K562 (cell line): ENCODE results near the gene TNNT1. TPM values are rescaled to one million over a fixed set of nuclear protein-coding genes. Genes with fewer than 3 reads are reported as not detected.

Experiments
- CBFA2T3 ChIP-seq: fragments of 450-650 bp; IDR thresholded peaks from 2 replicates; pipeline ENCODE4 v1.6.1; 2017
- DDX20 ChIP-seq: fragments of 450-650 bp; IDR thresholded peaks from 2 replicates; pipeline ENCODE4 v1.6.1; 2016; ENCODE audit warnings: missing genetic modification characterization, low read depth, mild to moderate bottlenecking, missing compliant biosample characterization, moderate library complexity
- PRPF4 ChIP-seq: fragments of 200-400 bp; formaldehyde crosslinking; IDR thresholded peaks from one replicate; pipeline ENCODE4 v1.6.1; 2017; ENCODE audit warnings: low read length, low read depth, mild to moderate bottlenecking; ENCODE audit not compliant: insufficient read depth, poor library complexity, severe bottlenecking
- RCOR1 ChIP-seq, 2 experiments: IDR thresholded peaks; 2 replicates each; pipeline ENCODE4 v1.6.1; 2012; ENCODE audit warnings: low read depth in 2 of 2, low read length in 2 of 2, borderline replicate concordance in 1 of 2, improper control_type of control experiment in 1 of 2
- STAT5A ChIP-seq: IDR thresholded peaks from 2 replicates; pipeline ENCODE4 v1.6.1; 2012; ENCODE audit warnings: low read length, inconsistent platforms, borderline replicate concordance
- ZBTB7A ChIP-seq: IDR thresholded peaks from 2 replicates; pipeline ENCODE4 v1.6.1; 2011; ENCODE audit warnings: low read depth, mild to moderate bottlenecking, low read length, moderate library complexity, borderline replicate concordance; ENCODE audit not compliant: control insufficient read depth
- ZFP1 ChIP-seq: fragments of 450-650 bp; formaldehyde crosslinking; IDR thresholded peaks from 2 replicates; pipeline ENCODE4 v1.4.0; 2020; ENCODE audit warnings: mild to moderate bottlenecking, mixed read lengths
- polyA plus RNA-seq, 8 experiments: library from polyadenylated mRNA; depleted of rRNA in 4 of 8; stranded (reverse) in 5 of 8; unstranded in 3 of 8; fragments of >200 nt; fragmentation: Nextera tagmentation in 2 of 8; fragmentation: Illumina TruSeq in 1 of 8; extraction: Ambion mirVana in 2 of 8; extraction: Trizol in 1 of 8; gene quantifications; 2 replicates each; pipeline versions ENCODE4 v1.2.1 to v1.2.3, GENCODE V29; 2011 to 2014; ENCODE audit warnings: inconsistent platforms in 1 of 8, missing spikeins in 1 of 8
- total RNA-seq, 7 experiments: library from RNA; depleted of rRNA in 6 of 7; stranded (reverse); fragments of >200 nt in 6 of 7; fragmentation: Illumina TruSeq in 2 of 7; extraction: Trizol in 2 of 7; gene quantifications; 2 replicates each; pipeline versions ENCODE4 v1.2.1 to v1.2.3, GENCODE V29; 2011 to 2021; ENCODE audit warnings: low replicate concordance in 1 of 7
- TF ChIP-seq, protein P1 (sequence below): fragments of 450-650 bp; formaldehyde crosslinking; IDR thresholded peaks from 2 replicates; pipeline ENCODE4 v1.4.0; 2020; ENCODE audit warnings: mild to moderate bottlenecking, moderate library complexity
- TF ChIP-seq, protein P2 (sequence below): sonication (generic); formaldehyde crosslinking; IDR thresholded peaks from 2 replicates; pipeline ENCODE4 v1.8.1; 2023; ENCODE audit warnings: missing genetic modification reagents, mild to moderate bottlenecking, borderline replicate concordance
- TF ChIP-seq, protein P3 (sequence below), 3 experiments: fragments of 200-800 bp in 1 of 3; fragments of 250-450 bp in 1 of 3; fragments of 450-650 bp in 1 of 3; sonication (Bioruptor Pico) in 1 of 3; sonication (Bioruptor generic) in 1 of 3; formaldehyde crosslinking in 1 of 3; IDR thresholded peaks; 2 replicates each; pipeline versions ENCODE4 v1.6.1 to v1.8.0; 2016 to 2022; ENCODE audit warnings: mild to moderate bottlenecking in 2 of 3, missing genetic modification characterization in 2 of 3, missing compliant biosample characterization in 1 of 3, moderate library complexity in 1 of 3
- TF ChIP-seq, protein P4 (sequence below): fragments of 250-450 bp; sonication (Bioruptor Pico); IDR thresholded peaks from 2 replicates; pipeline ENCODE4 v1.5.0; 2020; ENCODE audit warnings: mild to moderate bottlenecking, borderline replicate concordance

TNNT1 gene
- total and polyA plus RNA-seq, 9 of the 15 experiments (the other 6 are each of a cell fraction or from before 2014, with no cell fraction given) = 31.8 to 390 (median 227) TPM

DNA sequence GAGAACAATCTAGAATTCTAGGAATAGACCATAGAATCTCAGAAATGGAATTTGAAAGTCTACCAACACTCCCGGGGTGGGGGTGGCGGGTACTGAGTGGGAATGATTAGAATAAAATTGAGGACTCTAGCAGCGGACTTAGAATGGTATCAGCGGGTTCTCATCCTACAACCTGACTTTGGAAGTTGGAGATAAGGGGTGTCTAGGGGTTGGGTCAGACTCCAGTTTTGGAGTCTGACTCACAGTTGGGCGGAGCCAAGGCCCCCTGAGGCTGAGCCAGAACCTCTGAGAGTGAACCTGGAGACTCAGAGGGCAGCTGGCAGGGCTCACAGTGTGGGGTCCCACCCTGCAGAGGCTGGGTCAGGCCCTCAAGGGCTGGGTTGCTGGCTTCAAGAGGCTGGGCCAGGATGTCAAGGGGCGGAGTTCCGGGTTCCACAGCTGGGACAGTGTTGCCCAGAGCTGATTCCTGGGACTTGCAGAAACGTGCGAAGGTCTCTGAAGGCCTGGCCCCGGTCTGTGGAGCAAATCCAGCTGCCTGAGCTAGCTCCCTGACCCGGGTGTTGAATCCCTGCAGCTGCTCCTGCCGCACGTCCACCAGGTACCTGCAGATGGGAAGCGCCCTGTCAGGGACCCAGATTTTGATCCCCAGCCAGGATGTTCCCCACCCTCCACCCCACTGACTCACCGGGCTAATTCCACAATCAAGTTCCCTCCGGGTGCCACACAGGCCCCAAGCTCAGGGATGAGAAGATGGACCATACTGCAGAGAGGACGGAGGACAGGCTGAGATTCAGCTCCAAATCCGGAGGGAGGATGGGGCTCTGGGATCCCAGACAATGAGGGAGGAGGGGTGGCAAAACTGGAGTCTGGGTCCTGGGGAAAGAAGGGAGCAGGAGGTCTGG, 10.1 kb upstream of the TNNT1 start (continued):
- TF ChIP-seq, protein P1, sequence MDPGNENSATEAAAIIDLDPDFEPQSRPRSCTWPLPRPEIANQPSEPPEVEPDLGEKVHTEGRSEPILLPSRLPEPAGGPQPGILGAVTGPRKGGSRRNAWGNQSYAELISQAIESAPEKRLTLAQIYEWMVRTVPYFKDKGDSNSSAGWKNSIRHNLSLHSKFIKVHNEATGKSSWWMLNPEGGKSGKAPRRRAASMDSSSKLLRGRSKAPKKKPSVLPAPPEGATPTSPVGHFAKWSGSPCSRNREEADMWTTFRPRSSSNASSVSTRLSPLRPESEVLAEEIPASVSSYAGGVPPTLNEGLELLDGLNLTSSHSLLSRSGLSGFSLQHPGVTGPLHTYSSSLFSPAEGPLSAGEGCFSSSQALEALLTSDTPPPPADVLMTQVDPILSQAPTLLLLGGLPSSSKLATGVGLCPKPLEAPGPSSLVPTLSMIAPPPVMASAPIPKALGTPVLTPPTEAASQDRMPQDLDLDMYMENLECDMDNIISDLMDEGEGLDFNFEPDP = no peak
- TF ChIP-seq CBFA2T3 = peak; percentile 91
- TF ChIP-seq, protein P2, sequence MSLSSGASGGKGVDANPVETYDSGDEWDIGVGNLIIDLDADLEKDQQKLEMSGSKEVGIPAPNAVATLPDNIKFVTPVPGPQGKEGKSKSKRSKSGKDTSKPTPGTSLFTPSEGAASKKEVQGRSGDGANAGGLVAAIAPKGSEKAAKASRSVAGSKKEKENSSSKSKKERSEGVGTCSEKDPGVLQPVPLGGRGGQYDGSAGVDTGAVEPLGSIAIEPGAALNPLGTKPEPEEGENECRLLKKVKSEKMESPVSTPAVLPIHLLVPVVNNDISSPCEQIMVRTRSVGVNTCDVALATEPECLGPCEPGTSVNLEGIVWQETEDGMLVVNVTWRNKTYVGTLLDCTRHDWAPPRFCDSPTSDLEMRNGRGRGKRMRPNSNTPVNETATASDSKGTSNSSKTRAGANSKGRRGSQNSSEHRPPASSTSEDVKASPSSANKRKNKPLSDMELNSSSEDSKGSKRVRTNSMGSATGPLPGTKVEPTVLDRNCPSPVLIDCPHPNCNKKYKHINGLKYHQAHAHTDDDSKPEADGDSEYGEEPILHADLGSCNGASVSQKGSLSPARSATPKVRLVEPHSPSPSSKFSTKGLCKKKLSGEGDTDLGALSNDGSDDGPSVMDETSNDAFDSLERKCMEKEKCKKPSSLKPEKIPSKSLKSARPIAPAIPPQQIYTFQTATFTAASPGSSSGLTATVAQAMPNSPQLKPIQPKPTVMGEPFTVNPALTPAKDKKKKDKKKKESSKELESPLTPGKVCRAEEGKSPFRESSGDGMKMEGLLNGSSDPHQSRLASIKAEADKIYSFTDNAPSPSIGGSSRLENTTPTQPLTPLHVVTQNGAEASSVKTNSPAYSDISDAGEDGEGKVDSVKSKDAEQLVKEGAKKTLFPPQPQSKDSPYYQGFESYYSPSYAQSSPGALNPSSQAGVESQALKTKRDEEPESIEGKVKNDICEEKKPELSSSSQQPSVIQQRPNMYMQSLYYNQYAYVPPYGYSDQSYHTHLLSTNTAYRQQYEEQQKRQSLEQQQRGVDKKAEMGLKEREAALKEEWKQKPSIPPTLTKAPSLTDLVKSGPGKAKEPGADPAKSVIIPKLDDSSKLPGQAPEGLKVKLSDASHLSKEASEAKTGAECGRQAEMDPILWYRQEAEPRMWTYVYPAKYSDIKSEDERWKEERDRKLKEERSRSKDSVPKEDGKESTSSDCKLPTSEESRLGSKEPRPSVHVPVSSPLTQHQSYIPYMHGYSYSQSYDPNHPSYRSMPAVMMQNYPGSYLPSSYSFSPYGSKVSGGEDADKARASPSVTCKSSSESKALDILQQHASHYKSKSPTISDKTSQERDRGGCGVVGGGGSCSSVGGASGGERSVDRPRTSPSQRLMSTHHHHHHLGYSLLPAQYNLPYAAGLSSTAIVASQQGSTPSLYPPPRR (CRISPR knock-in tag) = no peak
- TF ChIP-seq STAT5A = peak; percentile 66; the same call in 1 of the 2 replicates
- TF ChIP-seq, protein P3, sequence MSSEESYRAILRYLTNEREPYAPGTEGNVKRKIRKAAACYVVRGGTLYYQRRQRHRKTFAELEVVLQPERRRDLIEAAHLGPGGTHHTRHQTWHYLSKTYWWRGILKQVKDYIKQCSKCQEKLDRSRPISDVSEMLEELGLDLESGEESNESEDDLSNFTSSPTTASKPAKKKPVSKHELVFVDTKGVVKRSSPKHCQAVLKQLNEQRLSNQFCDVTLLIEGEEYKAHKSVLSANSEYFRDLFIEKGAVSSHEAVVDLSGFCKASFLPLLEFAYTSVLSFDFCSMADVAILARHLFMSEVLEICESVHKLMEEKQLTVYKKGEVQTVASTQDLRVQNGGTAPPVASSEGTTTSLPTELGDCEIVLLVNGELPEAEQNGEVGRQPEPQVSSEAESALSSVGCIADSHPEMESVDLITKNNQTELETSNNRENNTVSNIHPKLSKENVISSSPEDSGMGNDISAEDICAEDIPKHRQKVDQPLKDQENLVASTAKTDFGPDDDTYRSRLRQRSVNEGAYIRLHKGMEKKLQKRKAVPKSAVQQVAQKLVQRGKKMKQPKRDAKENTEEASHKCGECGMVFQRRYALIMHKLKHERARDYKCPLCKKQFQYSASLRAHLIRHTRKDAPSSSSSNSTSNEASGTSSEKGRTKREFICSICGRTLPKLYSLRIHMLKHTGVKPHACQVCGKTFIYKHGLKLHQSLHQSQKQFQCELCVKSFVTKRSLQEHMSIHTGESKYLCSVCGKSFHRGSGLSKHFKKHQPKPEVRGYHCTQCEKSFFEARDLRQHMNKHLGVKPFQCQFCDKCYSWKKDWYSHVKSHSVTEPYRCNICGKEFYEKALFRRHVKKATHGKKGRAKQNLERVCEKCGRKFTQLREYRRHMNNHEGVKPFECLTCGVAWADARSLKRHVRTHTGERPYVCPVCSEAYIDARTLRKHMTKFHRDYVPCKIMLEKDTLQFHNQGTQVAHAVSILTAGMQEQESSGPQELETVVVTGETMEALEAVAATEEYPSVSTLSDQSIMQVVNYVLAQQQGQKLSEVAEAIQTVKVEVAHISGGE (CRISPR knock-in tag; IDR thresholded peaks at IDR 0.05) = 0 out of 6 replicates have a peak, but pooled peaks of 1 of the 3 experiments have one; percentile 15
- TF ChIP-seq, protein P4, sequence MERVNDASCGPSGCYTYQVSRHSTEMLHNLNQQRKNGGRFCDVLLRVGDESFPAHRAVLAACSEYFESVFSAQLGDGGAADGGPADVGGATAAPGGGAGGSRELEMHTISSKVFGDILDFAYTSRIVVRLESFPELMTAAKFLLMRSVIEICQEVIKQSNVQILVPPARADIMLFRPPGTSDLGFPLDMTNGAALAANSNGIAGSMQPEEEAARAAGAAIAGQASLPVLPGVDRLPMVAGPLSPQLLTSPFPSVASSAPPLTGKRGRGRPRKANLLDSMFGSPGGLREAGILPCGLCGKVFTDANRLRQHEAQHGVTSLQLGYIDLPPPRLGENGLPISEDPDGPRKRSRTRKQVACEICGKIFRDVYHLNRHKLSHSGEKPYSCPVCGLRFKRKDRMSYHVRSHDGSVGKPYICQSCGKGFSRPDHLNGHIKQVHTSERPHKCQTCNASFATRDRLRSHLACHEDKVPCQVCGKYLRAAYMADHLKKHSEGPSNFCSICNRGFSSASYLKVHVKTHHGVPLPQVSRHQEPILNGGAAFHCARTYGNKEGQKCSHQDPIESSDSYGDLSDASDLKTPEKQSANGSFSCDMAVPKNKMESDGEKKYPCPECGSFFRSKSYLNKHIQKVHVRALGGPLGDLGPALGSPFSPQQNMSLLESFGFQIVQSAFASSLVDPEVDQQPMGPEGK (CRISPR knock-in tag) = no peak
- no peak for TF ChIP-seq DDX20 (tag)
- TF ChIP-seq RCOR1 (IDR thresholded peaks at IDR 0.05; ENCODE audit: borderline replicate concordance in 1 of 2, low read depth in 2 of 2, low read length in 2 of 2) = peak in 1 of 2 experiments; percentile 92; a peak in 2 of 4 replicates
- TF ChIP-seq ZBTB7A = peak; percentile 83; the same call in 1 of the 2 replicates
- no peak for TF ChIP-seq PRPF4
- TF ChIP-seq ZFP1 (CRISPR knock-in tag) = no peak
